WTC11 (cell line): ENCODE data around the gene KRTAP9-4. TPM values are rescaled to one million over a fixed set of nuclear protein-coding genes. Genes with fewer than 3 reads are reported as not detected.

Experiments
- ATAC-seq: fragments of 200-7000 bp; cut with Tn5 transposase; 2 replicates; pipeline ENCODE4 v1.10.0; 2021; ENCODE audit warnings: mild to moderate bottlenecking, moderate library complexity
- CTCF ChIA-PET: fragments of 300-600 bp; sonication (Branson Sonifier 250); formaldehyde crosslinking; loops from one replicate; lab custom pipeline; 2021; ENCODE audit warnings: antibody characterized with exemption; lab: Charles Lee
- POLR2A ChIA-PET: fragments of 350-600 bp; sonication (Branson Sonifier 250); formaldehyde crosslinking; loops from one replicate; lab custom pipeline; 2021; ENCODE audit warnings: antibody characterized with exemption; lab: Charles Lee
- DNase-seq: peaks from one replicate; pipeline ENCODE4 v3.0.0; 2021; ENCODE audit warnings: low spot score
- H3K27ac Mint-ChIP-seq: 2 replicates; pipeline ENCODE4 v1.8.0; 2021; ENCODE audit warnings: mixed read lengths
- H3K27me3 Mint-ChIP-seq: 2 replicates; pipeline ENCODE4 v1.8.0; 2021; ENCODE audit warnings: low read depth, mild to moderate bottlenecking, moderate library complexity, mixed read lengths
- H3K36me3 Mint-ChIP-seq: 2 replicates; pipeline ENCODE4 v1.8.0; 2021; ENCODE audit warnings: mixed read lengths
- H3K4me1 Mint-ChIP-seq: 2 replicates; pipeline ENCODE4 v1.8.0; 2022; ENCODE audit warnings: mixed read lengths
- H3K4me3 Mint-ChIP-seq: 2 replicates; pipeline ENCODE4 v1.8.0; 2021; ENCODE audit warnings: mild to moderate bottlenecking, moderate library complexity, mixed read lengths
- H3K9me3 Mint-ChIP-seq: 2 replicates; pipeline ENCODE4 v1.8.0; 2021; ENCODE audit warnings: mixed read lengths
- AR ChIP-seq: fragments of 250-450 bp; sonication (Bioruptor Pico); IDR thresholded peaks from 2 replicates; pipeline ENCODE4 v1.9.0; 2021; ENCODE audit warnings: mild to moderate bottlenecking
- ARID4B ChIP-seq: sonication (generic); formaldehyde crosslinking; IDR thresholded peaks from 2 replicates; pipeline ENCODE4 v1.8.0; 2023; ENCODE audit warnings: missing genetic modification reagents, mild to moderate bottlenecking, borderline replicate concordance
- CREB1 ChIP-seq: sonication (generic); formaldehyde crosslinking; IDR thresholded peaks from 2 replicates; pipeline ENCODE4 v1.8.0; 2023; ENCODE audit warnings: mild to moderate bottlenecking, missing genetic modification reagents
- CREM ChIP-seq: sonication (generic); formaldehyde crosslinking; IDR thresholded peaks from 2 replicates; pipeline ENCODE4 v1.8.1; 2022; ENCODE audit warnings: mild to moderate bottlenecking, missing genetic modification reagents, moderate library complexity
- E2F1 ChIP-seq: sonication (generic); formaldehyde crosslinking; IDR thresholded peaks from 2 replicates; pipeline ENCODE4 v1.8.0; 2022; ENCODE audit warnings: mild to moderate bottlenecking, missing genetic modification reagents
- E2F5 ChIP-seq: sonication (generic); formaldehyde crosslinking; IDR thresholded peaks from 2 replicates; pipeline ENCODE4 v1.8.1; 2022; ENCODE audit warnings: mild to moderate bottlenecking, moderate library complexity, missing genetic modification reagents
- ELF4 ChIP-seq: sonication (generic); formaldehyde crosslinking; IDR thresholded peaks from 2 replicates; pipeline ENCODE4 v1.8.1; 2022; ENCODE audit warnings: low read depth, mild to moderate bottlenecking, moderate library complexity, missing genetic modification reagents
- GABPB1 ChIP-seq: sonication (generic); formaldehyde crosslinking; IDR thresholded peaks from 2 replicates; pipeline ENCODE4 v1.8.1; 2023; ENCODE audit warnings: mild to moderate bottlenecking, missing genetic modification reagents
- JAZF1 ChIP-seq: fragments of 250-450 bp; sonication (Bioruptor Pico); IDR thresholded peaks from 2 replicates; pipeline ENCODE4 v1.9.0; 2021; ENCODE audit warnings: moderate library complexity, mild to moderate bottlenecking, inconsistent platforms
- MYBL2 ChIP-seq: sonication (generic); formaldehyde crosslinking; IDR thresholded peaks from 2 replicates; pipeline ENCODE4 v1.8.1; 2023; ENCODE audit warnings: mild to moderate bottlenecking, moderate library complexity, missing genetic modification reagents
- RORB ChIP-seq: fragments of 250-450 bp; sonication (Bioruptor Pico); IDR thresholded peaks from 2 replicates; pipeline ENCODE4 v1.9.0; 2021; ENCODE audit warnings: mild to moderate bottlenecking
- SMAD4 ChIP-seq: sonication (generic); formaldehyde crosslinking; IDR thresholded peaks from 2 replicates; pipeline ENCODE4 v1.8.0; 2022; ENCODE audit warnings: mild to moderate bottlenecking, missing genetic modification reagents
- TEAD4 ChIP-seq: sonication (generic); formaldehyde crosslinking; IDR thresholded peaks from 2 replicates; pipeline ENCODE4 v1.8.0; 2022; ENCODE audit warnings: mild to moderate bottlenecking, missing genetic modification reagents
- USF2 ChIP-seq: sonication (generic); formaldehyde crosslinking; IDR thresholded peaks from 2 replicates; pipeline ENCODE4 v1.8.1; 2023; ENCODE audit warnings: mild to moderate bottlenecking, missing genetic modification reagents, moderate library complexity
- ZNF219 ChIP-seq: sonication (generic); formaldehyde crosslinking; IDR thresholded peaks from 2 replicates; pipeline ENCODE4 v1.8.0; 2023; ENCODE audit warnings: missing genetic modification reagents, mild to moderate bottlenecking, borderline replicate concordance
- ZNF281 ChIP-seq: sonication (generic); formaldehyde crosslinking; IDR thresholded peaks from 2 replicates; pipeline ENCODE4 v1.8.0; 2023; ENCODE audit warnings: mild to moderate bottlenecking, missing genetic modification reagents
- ZNF396 ChIP-seq: fragments of 250-450 bp; sonication (Bioruptor Pico); IDR thresholded peaks from 2 replicates; pipeline ENCODE4 v1.8.0; 2021; ENCODE audit warnings: mild to moderate bottlenecking, moderate library complexity, borderline replicate concordance
- ZNF425 ChIP-seq: fragments of 250-450 bp; sonication (Bioruptor Pico); conservative IDR thresholded peaks from 2 replicates; pipeline ENCODE4 v1.9.0; 2021; ENCODE audit warnings: mild to moderate bottlenecking
- total RNA-seq: library from RNA; stranded (reverse); gene quantifications from 3 replicates; pipeline ENCODE4 v1.2.3, GENCODE V29; 2021

KRTAP9-4 gene
- total RNA-seq, 1 experiment from 2014 or later: not detected

- Mint-ChIP-seq H3K4me1 (peaks cover 4% of the 10 kb centered on the region; the same call in 1 of the 2 replicates), H3K27ac (no peak overlapping the region), H3K27me3 (no peaks in the 10 kb centered on the region; the same call in 1 of the 2 replicates), H3K9me3 (no peaks in the 10 kb centered on the region), H3K4me3 (no peak overlapping the region), H3K36me3 (no peaks in the 10 kb centered on the region)
- POLR2A ChIA-PET: no interaction called here
- CTCF ChIA-PET: no interaction called here
- TF ChIP-seq E2F1 (CRISPR knock-in tag): no peak
- no peak for TF ChIP-seq ZNF425 (CRISPR knock-in tag)
- TF ChIP-seq MYBL2: no peak
- TF ChIP-seq GABPB1 (CRISPR knock-in tag): no peak
- no peak for TF ChIP-seq CREM (CRISPR knock-in tag)
- TF ChIP-seq SMAD4 (CRISPR knock-in tag): no peak
- no peak for TF ChIP-seq TEAD4 (CRISPR knock-in tag)
- no peak for TF ChIP-seq ARID4B (CRISPR knock-in tag)
- no peak for TF ChIP-seq ZNF219 (CRISPR knock-in tag)
- TF ChIP-seq ELF4: no peak
- TF ChIP-seq AR (CRISPR knock-in tag): no peak
- TF ChIP-seq ZNF281 (CRISPR knock-in tag): no peak
- no peak for TF ChIP-seq RORB (CRISPR knock-in tag)
- no peak for TF ChIP-seq JAZF1 (CRISPR knock-in tag)
- no peak for TF ChIP-seq CREB1
- no peak for TF ChIP-seq ZNF396
- TF ChIP-seq USF2 (CRISPR knock-in tag): no peak
- no peak for TF ChIP-seq E2F5 (CRISPR knock-in tag)
- DNase-seq (no peak), ATAC-seq (no peak)
Observed at GRCh38 chr17:41294016-41294415, 44.5 kb downstream of the KRTAP9-4 start.
